ENCODE data around the gene RUNX2. TPM values are rescaled to one million over a fixed set of nuclear protein-coding genes. Genes with fewer than 3 reads are reported as not detected.

Gene RUNX2
- total and polyA plus RNA-seq, 2 donors (not counting 1 experiment from before 2014, with no cell fraction given), result 1.3 to 2.4 TPM

DNA sequence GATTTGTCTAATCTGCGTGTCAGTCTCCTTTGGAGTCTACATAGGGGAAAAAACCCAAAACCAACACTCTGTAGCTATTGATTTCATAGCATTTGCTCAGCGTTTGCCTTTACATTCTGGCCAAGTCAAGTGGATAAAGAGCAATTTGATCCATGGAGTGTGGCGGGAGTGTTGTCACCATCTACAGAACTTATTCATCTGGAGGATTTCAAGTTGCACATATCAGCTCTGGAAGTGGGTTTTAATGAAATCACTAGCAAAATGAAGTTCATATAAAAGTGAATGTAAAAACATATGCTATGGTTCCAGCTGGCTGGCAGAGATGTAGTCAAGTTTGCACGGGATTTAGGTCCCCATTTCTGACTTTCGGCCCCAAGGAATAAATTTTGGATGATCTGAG lies 269.3 kb downstream of the RUNX2 start:
- H3K36me3 ChIP-seq (replicated peaks in 1 of 2; ENCODE audit: control extremely low read depth in 1 of 2, control insufficient read depth in 1 of 2, extremely low read depth in 1 of 2, insufficient read depth in 2 of 2, low read length in 1 of 2), result no peaks in the 10 kb centered on the region
- 92% methylated on average over 2 of the region's 5 CpGs for WGBS (ENCODE audit: insufficient coverage)
- H3K79me2 ChIP-seq (ENCODE audit: control insufficient read depth, insufficient read depth, low read length), result no peaks in the 10 kb centered on the region
- H4K20me1 ChIP-seq (ENCODE audit: control insufficient read depth, insufficient read depth, low read length, poor library complexity, severe bottlenecking), result no peaks in the 10 kb centered on the region
- H3K9ac ChIP-seq (ENCODE audit: low read length), result no peak overlapping the region
- no peak overlapping the region for H3K27ac ChIP-seq (ENCODE audit: low read length in 2 of 2)
- no peaks in the 10 kb centered on the region for H3K4me1 Mint-ChIP-seq
- ChIA-PET CTCF (no interaction called here), POLR2A (no interaction called here)
- intact Hi-C loops (cut with micrococcal nuclease), result no loop called here
- ATAC-seq (ENCODE audit: low read depth) (no peak), DNase-seq (no peak)
- H3K4me3 Mint-ChIP-seq, result no peak overlapping the region
- H3K27ac Mint-ChIP-seq, result no peak overlapping the region
- no peak overlapping the region for H3K4me2 ChIP-seq (replicated peaks; ENCODE audit: low read depth, low read length, poor library complexity, severe bottlenecking)
- H3K4me1 ChIP-seq (ENCODE audit: control insufficient read depth in 2 of 2, insufficient read depth in 2 of 2, low read length in 2 of 2), result no peaks in the 10 kb centered on the region
- peaks cover 0 to 6% (median 6%) of the 10 kb centered on the region in 3 donors for H3K9me3 ChIP-seq (ENCODE audit: control extremely low read depth in 1 of 3, control insufficient read depth in 2 of 3, insufficient read depth in 1 of 3, low read length in 2 of 3)
- H3K27me3 Mint-ChIP-seq, result no peaks in the 10 kb centered on the region
- TF ChIP-seq EZH2 (IDR thresholded peaks at IDR 0.05; ENCODE audit: borderline replicate concordance, insufficient read depth, low read depth, low read length, poor library complexity, severe bottlenecking) (no peak), CTCF (IDR thresholded peaks at IDR 0.05) (no peak)
- no peak overlapping the region for H3K4me3 ChIP-seq (ENCODE audit: control extremely low read depth in 1 of 5, extremely low read depth in 1 of 5, insufficient read depth in 1 of 5, low read depth in 2 of 5, low read length in 4 of 5)
- peaks cover 3% of the 10 kb centered on the region for H3K9me3 Mint-ChIP-seq (ENCODE audit: insufficient read depth)
- no peaks in the 10 kb centered on the region for H3K27me3 ChIP-seq (replicated peaks in 1 of 4; ENCODE audit: control extremely low read depth in 1 of 4, control insufficient read depth in 3 of 4, insufficient read depth in 4 of 4, low read length in 3 of 4)
- no peak overlapping the region for H2AFZ ChIP-seq (ENCODE audit: insufficient read depth, low read depth, low read length, poor library complexity, severe bottlenecking)

DNA sequence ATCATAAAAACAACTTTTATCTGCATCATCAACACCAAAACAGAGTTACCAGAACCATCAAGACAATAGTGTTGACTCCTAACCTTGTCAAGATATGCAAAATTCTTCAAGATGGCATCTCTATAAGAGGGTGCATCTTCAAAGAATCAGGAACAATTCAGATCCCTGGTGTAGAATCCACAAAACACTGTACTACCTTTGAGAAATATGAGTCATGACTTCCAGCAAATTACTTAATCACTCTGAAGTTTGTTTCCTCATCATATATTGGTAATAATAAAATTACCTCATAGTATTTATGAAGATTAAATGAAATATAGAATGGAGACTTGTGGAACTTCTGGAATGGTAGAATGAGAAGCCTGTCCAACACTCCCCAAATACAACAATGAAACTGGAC lies 270.9 kb downstream of the RUNX2 start:
- peaks cover 6% of the 10 kb centered on the region for H3K9me3 Mint-ChIP-seq (ENCODE audit: insufficient read depth)

More for the DNA sequence above, 270.9 kb downstream of the RUNX2 start:
- Histone ChIP-seq H3K4me2 (replicated peaks; ENCODE audit: low read depth, low read length, poor library complexity, severe bottlenecking) (no peak overlapping the region), H3K4me3 (ENCODE audit: control extremely low read depth in 1 of 5, extremely low read depth in 1 of 5, insufficient read depth in 1 of 5, low read depth in 2 of 5, low read length in 4 of 5) (no peak overlapping the region), H3K27me3 (replicated peaks in 1 of 4; ENCODE audit: control extremely low read depth in 1 of 4, control insufficient read depth in 3 of 4, insufficient read depth in 4 of 4, low read length in 3 of 4) (no peaks in the 10 kb centered on the region), H2AFZ (ENCODE audit: insufficient read depth, low read depth, low read length, poor library complexity, severe bottlenecking) (no peak overlapping the region), H4K20me1 (ENCODE audit: control insufficient read depth, insufficient read depth, low read length, poor library complexity, severe bottlenecking) (no peaks in the 10 kb centered on the region), H3K27ac (ENCODE audit: low read length in 2 of 2) (no peak overlapping the region), H3K9me3 (ENCODE audit: control extremely low read depth in 1 of 3, control insufficient read depth in 2 of 3, insufficient read depth in 1 of 3, low read length in 2 of 3) (peaks cover 0 to 6% (median 6%) of the 10 kb centered on the region in 3 donors), H3K9ac (ENCODE audit: low read length) (no peak overlapping the region), H3K36me3 (replicated peaks in 1 of 2; ENCODE audit: control extremely low read depth in 1 of 2, control insufficient read depth in 1 of 2, extremely low read depth in 1 of 2, insufficient read depth in 2 of 2, low read length in 1 of 2) (no peaks in the 10 kb centered on the region), H3K4me1 (ENCODE audit: control insufficient read depth in 2 of 2, insufficient read depth in 2 of 2, low read length in 2 of 2) (no peaks in the 10 kb centered on the region), H3K79me2 (ENCODE audit: control insufficient read depth, insufficient read depth, low read length) (no peaks in the 10 kb centered on the region)
- Mint-ChIP-seq H3K27me3 (no peaks in the 10 kb centered on the region), H3K4me1 (no peaks in the 10 kb centered on the region), H3K4me3 (no peak overlapping the region), H3K27ac (no peak overlapping the region)
- ATAC-seq (ENCODE audit: low read depth) (no peak), DNase-seq (no peak)
- intact Hi-C loops (cut with micrococcal nuclease), result no loop called here
- TF ChIP-seq CTCF (IDR thresholded peaks at IDR 0.05) (no peak), EZH2 (IDR thresholded peaks at IDR 0.05; ENCODE audit: borderline replicate concordance, insufficient read depth, low read depth, low read length, poor library complexity, severe bottlenecking) (no peak)
- POLR2A ChIA-PET, result no interaction called here
- CTCF ChIA-PET, result no interaction called here
